Keratinocyte (primary cell): ENCODE results near the gene FUT7.

ENCODE experiments used
- EZH2 ChIP-seq: IDR thresholded peaks from one replicate; pipeline ENCODE4 v1.6.1; 2012; ENCODE audit warnings: inconsistent platforms, mild to moderate bottlenecking, low read length, moderate library complexity
- TF ChIP-seq, protein P1 (sequence below), 3 experiments: IDR thresholded peaks in 1 of 3; conservative IDR thresholded peaks in 1 of 3; optimal IDR thresholded peaks in 1 of 3; 2 replicates in 2 of 3; 3 replicates in 1 of 3; pipeline versions ENCODE3 to v1.5.1; 2011; ENCODE audit warnings: low read length in 3 of 3, mild to moderate bottlenecking in 3 of 3, moderate library complexity in 2 of 3, control low read depth in 1 of 3, inconsistent platforms in 1 of 3; ENCODE audit not compliant: insufficient read depth in 2 of 3; ENCODE audit errors: extremely low read depth in 1 of 3

- TF ChIP-seq, protein P1, sequence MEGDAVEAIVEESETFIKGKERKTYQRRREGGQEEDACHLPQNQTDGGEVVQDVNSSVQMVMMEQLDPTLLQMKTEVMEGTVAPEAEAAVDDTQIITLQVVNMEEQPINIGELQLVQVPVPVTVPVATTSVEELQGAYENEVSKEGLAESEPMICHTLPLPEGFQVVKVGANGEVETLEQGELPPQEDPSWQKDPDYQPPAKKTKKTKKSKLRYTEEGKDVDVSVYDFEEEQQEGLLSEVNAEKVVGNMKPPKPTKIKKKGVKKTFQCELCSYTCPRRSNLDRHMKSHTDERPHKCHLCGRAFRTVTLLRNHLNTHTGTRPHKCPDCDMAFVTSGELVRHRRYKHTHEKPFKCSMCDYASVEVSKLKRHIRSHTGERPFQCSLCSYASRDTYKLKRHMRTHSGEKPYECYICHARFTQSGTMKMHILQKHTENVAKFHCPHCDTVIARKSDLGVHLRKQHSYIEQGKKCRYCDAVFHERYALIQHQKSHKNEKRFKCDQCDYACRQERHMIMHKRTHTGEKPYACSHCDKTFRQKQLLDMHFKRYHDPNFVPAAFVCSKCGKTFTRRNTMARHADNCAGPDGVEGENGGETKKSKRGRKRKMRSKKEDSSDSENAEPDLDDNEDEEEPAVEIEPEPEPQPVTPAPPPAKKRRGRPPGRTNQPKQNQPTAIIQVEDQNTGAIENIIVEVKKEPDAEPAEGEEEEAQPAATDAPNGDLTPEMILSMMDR (optimal IDR thresholded peaks at IDR 0.05 in 1 of 3, IDR thresholded peaks at IDR 0.05 in 1 of 3, conservative IDR thresholded peaks at IDR 0.05 in 1 of 3; ENCODE audit: extremely low read depth in 1 of 3, insufficient read depth in 2 of 3, low read length in 3 of 3) = no peak
- TF ChIP-seq EZH2 = no peak
These were observed 10.9 kb downstream of the FUT7 start for GRCh38 chr9:137020771-137021567.
